GM19372 (cell line): ENCODE measurements around the gene UBE2H.
"Not testable (repeated sequence)": the region's sequence is repeated elsewhere in the genome, so short reads cannot be mapped to it uniquely, and the experiment has no call there.

ENCODE experiments used
- ATAC-seq: cut with Tn5 transposase; IDR thresholded peaks from one replicate; pipeline ENCODE4 v1.9.1; 2021; ENCODE audit warnings: mild to moderate bottlenecking, low read depth, moderate library complexity; ENCODE audit not compliant: unreplicated experiment

Gene UBE2H

DNA sequence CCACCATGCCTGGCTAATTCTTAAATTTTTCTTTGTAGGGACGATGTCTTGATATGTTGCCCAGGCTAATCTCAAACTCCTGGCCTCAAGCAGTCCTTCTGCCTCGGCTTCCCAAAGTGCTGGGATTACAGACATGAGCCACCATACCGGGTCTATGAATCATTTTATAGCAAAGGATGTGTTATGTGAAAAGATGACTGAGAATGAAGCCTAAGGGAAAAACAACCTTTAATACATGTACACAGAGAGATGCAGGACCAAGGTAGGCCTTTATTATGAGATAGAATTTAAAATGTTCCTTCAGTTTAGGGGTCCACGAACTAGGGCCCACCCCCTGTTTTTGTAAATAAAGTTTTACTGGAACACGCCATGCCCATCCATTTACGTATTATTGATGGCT, 41.0 kb downstream of the UBE2H start:
- no peak for ATAC-seq

DNA sequence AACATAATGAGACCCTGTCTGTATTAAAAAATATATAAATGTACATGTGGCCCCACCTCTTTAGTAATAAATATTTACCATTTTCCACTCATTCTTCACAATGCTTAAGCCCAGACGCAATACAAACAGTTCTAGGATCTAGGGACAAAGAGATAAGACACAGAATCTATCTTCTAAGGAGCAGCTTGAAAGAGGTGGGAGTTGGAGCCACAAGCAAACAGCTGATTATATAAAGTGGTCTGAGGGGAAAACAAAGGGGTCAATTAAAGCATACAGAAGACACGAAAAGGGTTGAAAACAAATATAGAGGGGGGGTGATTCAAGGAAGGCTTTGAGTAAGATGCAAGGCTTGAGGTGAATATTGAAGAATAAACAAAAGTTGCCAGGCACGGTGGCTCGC, 43.1 kb downstream of the UBE2H start:
- no peak for ATAC-seq

DNA sequence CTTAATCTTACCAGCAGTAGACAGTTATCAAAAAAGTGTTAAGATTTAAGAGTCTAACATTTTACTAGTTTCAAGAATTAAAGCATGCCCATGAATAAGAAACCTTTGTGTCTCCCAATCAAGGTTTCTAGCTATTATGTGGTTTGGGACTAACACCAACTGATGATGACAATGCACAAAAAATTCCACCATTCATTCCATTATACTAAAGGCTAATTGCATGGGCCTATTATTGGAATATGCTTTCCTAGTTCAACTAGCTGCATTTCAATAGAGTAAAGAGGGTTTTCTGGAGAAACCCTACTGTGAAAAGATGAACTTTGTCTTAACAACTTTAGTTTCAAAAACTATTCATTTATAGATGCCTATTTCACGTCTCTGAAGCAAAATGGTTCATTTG, 44.6 kb downstream of the UBE2H start:
- ATAC-seq = no peak

DNA sequence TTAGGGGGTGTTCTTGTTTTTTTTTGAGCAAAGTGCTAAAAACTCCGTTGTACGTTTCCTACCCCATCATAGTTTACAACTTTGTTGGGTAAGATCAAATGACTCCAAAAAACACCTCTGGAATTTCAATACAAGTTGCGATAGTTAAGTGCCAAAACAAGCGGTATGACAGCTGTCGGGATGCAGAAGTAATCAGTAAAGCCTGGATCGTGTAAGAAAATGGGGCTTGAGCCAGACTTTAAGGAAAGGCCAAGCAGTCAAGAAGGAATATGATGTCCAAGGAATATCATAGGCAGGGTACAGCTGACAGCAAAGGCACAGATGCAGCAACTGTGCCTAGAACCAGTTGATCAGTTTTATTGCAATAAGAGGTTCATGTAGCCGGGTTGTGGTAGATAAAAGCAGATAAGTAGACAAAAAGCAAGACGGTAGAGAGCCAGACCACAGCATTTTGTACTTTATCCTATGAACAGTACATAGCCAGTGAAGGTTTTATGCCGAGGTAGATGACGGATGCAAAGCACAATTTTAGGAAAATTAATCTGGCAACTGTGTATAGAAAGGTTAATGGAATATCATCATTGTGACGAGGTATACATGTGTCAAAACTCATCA, 45.5 kb downstream of the UBE2H start:
- no peak for ATAC-seq

DNA sequence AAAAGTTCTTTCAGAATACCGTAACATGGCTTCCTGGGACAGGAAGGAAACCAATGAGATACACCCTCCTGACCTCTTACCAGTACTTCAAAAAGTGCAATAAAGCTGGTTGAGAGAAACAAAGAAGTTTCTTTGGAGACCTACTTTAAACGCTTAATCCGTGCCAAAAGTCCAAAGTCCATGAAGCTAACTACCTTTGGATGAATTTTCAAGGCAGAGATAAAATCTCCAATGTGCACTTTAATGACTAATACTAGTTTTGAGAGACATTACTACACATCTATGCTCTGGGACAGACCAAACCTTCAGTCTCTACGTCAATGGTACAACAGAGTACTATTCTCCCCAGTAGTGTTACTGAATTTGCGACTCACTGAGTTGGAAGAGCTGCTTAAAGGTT, 46.1 kb downstream of the UBE2H start:
- no peak for ATAC-seq

DNA sequence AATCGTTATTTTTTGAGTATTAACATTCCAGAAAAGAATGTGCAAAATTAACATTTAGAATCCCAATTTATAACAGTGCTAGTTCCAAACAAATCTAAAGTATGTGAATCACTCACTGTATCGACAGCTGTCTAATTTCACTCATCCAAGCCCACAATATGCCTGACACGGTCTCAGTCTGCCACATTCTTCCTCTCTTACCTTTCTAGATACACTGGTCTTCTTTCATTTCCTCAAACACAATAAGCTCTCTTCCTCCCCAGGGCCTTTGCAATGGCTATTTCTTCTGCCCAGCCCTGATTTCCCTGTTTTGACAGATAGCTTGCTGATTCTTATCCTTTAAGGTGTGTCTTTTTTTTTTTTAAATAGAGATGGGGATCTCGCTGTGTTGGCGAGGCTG, 48.8 kb downstream of the UBE2H start:
- ATAC-seq = no peak

DNA sequence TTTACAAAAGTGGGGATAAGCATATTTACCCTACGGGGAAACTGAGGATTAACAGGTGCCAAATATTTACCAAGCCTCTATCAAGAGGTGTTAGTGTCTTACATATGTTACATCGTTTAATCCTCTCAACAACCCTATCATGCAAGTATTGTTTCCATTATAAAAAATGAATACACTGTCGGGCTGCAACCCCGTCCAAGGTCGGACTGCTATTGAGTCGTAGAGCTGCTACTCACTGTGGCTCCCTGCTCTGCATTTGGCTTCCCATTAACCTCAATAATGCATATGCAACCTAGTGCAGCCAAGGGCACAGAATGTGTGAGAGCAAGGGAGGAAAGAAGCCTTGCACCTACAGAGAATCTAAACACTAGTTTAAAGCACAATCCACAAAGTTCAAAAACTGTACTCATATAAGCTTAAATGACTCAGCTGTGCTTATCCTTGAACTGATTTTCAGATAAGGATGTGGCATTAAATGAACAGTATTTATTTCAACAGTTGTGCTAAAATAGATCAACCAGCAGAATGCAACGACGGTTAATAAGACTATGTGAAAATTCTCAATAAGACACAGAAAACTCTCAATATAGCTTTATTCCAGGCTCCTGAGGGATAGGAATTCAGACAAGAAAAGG, 49.9 kb downstream of the UBE2H start:
- ATAC-seq = no peak

DNA sequence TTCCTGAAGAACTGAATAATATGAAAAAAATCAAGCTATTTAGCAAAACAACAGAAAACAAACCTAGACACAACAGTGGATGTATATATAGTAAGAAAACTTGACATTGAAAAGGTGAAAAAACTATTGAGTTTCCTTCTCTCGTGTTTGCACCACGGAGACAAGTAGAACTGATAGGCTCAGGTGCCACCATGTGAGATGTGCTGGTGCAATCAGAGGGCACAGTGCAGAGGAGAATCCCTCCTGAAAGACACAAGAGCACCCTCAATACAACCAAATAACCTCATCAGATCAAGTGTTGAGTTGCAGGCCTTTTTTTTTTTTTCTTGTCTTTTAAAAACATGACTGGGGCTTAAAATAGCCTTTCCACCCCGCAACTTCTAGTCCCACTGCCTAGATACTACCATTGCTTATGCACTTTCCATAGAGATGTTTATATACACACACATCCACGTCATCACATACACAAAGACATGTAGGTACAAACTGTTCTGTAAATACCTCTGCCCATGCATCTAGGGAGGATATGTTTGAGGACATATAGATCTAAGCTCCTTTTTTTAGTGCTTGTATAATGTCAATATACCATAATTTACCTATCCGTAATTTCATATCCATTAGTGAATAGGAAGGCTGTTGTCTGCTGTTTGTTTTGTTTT, 54.1 kb downstream of the UBE2H start:
- no peak for ATAC-seq

DNA sequence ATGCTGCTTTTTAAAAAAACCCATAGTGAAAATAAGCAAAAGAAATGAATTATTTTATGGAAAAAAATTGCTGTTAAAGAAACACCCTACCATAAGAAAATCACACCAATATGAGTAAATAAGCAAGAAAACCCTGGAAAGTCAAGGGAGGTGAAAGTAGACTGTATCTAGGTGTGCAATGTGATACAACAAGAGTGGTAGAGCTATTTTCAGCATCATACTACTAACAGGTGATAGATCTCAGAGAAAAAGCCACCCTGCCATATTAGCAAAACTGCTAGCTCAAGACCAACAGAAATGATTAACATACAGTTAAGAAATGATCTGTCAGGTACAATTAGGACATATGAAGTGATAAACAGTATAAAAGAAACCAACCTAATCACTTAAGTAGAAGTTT, 54.8 kb downstream of the UBE2H start:
- ATAC-seq = no peak

DNA sequence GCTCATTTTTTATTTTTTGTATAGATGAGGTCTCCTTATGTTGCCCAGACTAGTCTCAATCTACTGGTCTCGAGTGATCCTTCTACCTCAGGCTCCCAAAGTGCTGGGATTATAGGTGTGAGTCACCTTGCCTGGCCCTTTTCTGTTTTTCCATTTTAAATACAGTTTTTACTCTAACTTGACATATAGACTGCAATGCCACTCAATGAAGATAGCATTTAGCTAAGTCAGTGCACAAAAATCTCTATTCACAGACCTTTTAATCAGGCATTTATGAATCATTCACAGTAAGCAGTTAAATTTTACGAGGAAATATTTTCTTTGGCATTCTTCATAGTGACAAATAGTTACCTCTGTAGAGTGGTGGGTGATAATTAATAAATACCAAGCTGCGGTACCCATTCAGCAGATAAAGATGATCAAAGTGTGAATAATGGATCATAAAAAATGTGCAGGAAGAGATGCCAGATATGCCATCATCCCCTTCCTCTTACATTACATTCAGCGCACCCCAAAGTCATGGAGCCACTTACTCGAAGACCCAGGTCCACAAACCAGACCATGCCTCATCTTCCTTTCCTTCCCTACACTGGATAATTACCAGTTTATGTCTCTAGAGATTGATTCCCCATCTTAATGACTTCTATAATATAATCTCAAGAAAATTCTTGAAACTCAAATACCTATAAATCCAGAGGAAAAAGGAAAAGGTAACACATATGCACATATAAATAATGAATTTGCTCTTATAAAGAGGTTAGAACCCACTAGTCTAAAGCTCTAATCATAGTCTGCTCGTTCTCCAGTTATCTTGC, 56.0 kb downstream of the UBE2H start:
- no peak for ATAC-seq

DNA sequence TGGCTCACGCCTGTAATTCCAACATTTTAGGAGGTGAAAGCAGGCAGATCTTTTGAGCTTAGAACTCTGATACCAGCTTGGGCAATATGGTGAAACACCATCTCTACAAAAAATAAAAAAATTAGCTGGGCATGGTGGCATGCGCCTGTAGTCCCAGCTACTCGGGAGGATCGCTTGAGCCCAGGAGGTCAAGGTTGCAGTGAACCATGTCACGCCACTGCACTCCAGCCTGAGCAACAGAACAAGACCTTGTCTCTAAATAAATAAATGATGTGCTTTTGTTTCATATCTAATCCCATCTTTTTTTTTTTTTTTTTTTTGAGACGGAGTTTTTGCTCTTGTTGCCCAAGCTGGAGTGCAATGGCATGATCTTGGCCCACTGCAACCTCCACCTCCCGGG, 58.6 kb downstream of the UBE2H start:
- ATAC-seq = not testable (repeated sequence)

DNA sequence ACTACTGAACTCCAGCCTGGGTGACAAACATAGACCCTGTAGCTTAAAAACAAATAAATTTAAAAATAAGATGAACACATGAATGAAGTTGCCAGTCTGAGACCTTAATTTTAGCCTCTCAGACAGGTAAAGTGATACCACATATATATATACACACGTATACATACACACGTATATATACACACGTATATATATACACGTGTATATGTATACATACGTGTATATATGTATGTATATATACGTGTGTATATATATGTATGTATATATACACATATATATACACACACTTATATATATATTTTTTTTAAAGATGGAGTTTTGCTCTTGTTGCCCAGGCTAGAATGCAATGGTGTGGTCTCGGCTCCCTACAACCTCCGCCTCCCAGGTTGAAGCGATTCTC, 62.7 kb downstream of the UBE2H start:
- no peak for ATAC-seq

DNA sequence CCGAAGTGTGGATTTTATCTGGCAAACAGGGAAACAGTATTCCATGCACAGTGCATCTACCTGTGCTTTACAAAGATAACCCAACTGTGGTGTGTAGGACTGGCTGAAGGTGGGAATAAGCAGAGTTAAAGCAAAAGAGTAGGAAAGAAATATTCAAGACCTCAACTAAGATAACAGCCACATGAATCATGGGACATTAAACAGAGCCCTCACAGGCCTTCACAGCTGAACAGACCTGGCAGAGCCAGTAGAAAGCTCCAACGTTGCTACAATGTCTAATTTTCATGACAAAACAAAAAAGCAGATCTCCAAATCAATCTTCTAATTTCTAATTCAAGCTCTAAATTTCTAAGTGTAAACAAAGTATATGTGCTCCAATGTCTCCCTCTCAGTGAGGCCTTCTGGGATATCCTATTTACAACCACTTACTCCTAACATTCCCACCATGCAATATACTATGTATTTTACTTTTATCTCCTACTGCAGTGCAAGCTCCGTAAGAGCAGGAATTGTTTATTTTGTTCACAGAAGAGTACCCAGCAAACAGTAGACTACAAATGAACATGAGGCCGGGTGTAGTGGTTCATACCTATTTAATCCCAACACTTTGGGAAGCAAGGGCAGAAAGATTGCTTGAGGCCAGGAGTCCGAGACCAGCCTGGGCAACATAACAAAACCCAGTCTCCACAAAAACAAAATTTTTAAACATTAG, 63.5 kb downstream of the UBE2H start:
- ATAC-seq = no peak

DNA sequence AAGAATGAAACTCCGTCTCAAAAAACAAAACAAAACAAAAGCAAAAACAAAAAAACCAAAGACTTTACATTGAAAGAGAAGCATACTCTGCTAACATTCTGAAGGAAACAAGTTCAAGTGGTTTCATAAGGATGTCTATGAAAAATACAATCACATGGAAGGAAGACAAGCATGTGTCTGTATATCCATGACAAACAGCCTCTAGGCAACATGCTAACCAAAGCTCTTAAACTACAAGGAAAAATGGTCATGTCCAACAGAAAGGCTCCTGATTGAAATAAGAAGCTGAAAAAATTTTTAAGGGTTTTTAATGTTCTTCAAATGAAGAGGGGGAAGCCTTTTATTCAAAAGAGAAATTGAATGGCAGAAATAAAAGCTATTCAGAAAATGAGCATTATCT, 64.9 kb downstream of the UBE2H start:
- ATAC-seq = no peak

DNA sequence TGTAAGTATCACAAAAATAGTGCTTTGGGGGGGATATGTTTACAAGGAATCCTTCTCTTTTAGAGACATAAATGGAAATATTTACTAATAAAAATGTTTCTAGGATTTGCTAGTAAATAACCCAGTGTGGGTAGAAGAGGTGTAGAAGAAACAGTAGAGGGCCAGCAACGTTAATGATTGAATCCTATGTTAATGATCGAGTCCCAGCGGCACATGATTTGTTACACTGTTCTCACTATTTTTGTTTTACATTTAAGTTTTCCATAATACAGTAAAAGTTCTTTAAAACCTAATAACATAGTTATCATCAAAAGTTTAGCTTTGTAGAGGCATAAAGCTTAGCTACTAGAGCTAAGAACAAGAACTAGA, 66.0 kb downstream of the UBE2H start:
- no peak for ATAC-seq

DNA sequence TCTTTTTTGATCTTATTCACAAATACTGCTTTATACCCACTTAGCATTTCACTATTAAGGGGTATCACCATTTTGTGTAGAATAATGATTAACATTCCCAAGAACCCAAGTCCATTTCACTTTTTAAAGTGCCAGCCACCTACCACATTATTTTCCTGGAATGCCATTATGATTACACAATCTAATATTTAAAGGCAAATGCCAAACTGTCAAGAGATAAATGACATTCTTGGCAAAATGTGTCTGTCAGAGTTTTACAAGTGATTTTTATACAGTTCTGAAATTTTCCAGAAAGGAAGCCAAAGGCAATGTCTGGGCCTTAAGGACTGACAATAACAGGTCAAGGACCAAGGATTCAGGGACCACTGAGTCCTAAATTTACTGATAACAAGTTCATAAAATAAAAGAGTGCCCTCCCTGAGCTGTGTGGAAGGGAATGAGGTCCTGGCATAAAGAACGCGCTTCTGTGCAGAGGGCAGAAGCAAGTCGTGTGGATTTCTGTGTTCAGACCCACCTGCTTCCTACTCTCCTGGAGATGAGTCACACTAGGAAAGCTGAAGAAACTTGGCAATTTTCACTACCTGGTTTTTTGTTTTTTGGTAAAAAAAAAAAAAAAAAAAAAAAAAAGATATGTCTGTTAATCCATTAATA, 66.5 kb downstream of the UBE2H start:
- ATAC-seq = no peak

DNA sequence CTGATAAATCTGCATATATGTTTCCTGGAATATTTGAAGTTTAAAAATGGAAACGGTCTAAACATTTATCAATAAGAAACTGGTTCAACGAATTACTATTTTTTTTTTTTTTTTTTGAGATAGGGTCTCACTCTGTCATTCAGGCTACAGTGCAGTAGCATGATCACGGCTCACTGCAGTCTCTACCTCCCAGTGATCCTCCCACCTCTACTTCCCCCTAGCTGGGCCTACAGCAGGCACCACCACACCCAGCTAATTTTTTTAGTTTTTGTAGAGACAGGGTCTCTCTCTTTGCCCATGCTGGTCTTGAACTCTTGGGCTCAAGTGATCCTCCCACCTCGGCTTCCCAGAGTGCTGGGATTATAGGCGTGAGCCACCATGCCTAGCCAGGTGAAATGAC, 68.3 kb downstream of the UBE2H start:
- ATAC-seq = no peak

DNA sequence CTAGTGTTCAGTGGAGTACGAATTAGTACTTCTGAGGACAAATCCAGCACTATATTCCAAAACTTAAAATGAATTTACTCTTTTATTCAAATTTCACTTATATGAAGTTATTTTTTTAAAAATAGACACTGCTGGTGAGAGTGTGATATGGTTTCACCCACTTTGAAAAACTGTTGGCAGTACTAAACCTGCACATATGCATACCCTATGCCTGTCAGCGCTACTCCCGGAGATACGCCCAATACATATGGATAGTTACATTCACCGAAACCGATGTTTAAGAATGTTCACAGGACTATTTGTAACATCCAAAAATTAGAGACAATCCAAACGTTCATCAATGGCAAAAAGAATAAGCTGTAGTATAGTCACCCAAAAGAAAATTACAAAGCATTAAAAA, 69.6 kb downstream of the UBE2H start:
- ATAC-seq = no peak

DNA sequence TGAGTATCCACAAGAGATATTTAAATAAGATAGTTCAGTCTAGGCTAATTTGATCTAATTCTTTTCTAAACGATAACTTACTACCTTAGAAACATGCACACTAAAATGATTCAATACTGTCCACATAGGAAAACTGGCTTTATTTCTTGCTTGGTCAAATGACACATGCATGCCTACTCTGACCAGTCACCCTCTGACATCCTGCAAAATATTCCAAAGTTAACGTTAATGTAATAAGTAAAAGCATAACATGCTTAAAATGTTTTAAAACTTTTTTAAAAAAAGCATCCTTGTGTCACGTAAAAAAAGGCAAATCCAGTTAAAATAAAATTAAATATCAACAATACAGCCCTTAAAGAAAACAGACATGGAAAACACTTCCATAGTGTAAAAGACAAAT, 70.2 kb downstream of the UBE2H start:
- ATAC-seq = no peak

DNA sequence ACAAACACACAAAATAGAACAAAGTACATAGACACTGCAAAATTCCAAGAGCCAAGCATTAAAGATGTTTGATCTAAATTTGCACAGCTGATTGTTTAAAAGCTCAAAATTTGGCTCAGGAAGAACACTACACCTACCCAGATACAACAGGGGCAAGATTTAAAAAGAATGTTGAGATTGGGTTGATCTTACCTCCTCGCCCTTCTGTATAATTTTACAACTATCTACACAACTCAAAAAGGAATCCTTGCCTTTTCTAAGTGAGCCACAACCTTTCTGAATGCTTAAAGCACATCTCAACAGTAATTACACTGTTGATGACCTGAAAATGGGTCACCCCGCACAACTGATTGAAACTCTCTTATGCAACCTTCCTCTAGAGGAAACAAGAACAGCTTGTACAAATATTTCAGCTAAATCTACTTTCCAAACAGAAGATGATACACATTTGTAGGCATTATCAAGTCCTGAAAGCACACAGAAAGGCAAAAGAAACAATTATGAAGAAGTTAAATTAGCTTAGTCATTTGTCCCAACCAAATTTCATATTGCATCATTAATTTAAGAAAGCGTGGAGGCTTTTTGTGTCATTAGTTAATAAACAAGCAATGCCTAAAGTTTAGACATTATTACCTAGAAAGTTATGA, 75.5 kb downstream of the UBE2H start:
- no peak for ATAC-seq
